Stimulated activated CD4-positive, alpha-beta T cell treated with anti-CD3 and anti-CD28 coated beads, Interleukin-1b, Interleukin-23, amount 100 ng/mL, for 48 hours (primary cell): ENCODE data around the gene PRR36.

Experiments used
- DNase-seq: peaks from one replicate; pipeline ENCODE4 v3.0.0-alpha.2; 2020

The PRR36 gene

DNA sequence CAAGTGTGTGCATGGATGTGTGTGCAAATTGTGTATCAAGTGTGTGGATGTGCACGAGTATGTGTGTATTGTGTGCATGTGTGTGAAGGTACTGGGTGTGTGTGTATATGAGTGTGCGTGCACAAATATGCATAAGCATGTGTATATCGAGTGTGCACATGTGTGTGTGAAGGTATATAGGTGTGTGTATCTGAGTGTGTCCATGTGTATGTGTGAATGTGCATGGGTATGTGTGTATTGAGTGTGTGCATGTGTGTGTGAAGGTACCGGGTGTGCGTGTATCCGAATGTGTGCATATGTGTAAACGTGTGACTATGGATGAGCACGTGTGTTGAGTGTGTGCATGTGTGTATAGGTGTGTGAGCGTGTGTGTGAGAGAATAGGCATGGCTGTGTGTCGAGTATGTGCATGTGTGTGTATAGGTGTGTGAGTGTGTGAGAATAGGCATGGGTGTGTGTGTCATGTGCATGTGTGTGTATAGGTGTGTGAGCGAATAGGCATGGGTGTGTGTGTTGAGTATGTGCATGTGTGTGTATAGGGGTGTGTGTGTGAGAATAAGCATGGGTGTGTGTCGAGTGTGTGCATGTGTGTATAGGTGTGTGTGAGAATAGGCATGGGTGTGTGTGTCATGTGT is 31.4 kb downstream of the PRR36 start:
- DNase-seq: no peak

DNA sequence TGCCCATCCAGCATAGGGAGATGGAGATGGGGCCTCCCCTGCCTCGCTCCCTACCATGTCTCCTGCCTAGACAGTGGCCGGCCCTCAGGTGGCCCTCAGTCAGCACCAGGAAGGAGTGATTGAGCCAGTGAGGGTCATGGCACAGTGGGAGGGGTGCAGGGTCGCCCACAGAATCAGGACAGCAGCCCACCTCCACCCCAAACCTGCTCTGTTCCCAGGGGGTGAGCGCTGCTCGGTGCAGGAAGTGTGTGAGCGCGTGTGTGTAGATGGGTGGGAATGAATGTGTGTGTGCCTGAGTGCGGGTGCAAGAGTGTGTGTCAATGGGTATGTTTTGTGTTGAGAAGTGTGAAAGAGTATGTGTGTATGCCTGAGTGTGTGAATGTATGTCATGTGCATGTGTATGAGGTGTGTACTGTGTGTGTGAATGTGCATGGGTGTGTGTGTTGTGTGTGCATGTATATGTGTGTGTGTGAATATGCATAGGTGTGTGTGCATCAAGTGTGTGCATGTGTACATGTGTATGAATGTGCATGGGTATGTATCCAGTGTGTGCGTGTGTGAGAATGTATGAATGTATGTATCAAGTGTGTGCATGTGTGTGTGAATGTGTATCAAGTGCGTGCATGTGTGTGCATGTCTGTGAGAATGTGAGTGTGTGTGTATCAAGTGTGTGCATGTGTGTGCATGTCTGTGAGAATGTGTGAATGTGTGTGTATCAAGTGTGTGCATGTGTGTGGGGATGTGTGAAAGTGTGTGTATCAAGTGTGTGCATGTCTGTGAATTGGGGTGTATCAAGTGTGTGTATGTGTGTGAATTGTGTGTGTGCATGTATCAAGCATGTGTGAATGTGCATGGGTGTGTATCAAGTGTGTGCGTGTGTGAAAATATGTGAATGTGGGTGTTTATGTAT is 32.2 kb downstream of the PRR36 start:
- no peak for DNase-seq

DNA sequence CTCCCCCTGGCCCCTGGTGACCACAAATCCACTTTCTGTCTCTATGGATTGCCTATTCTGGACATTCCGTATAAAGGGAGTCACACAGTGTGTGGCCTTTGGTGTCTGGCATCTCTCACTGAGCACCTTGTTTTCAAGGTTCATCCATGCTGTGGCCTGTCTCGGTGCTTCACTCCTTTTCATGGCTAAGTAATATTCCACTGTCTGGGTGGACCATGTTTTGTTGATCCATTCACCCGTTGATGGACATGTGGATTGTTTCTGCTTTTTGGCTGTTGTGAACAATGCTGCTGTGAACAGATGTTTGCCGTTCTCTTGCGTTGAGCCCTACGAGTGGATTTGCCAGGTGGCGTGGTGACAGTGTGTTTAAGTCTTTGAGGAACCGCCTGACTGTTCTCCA is 33.6 kb downstream of the PRR36 start:
- no peak for DNase-seq

DNA sequence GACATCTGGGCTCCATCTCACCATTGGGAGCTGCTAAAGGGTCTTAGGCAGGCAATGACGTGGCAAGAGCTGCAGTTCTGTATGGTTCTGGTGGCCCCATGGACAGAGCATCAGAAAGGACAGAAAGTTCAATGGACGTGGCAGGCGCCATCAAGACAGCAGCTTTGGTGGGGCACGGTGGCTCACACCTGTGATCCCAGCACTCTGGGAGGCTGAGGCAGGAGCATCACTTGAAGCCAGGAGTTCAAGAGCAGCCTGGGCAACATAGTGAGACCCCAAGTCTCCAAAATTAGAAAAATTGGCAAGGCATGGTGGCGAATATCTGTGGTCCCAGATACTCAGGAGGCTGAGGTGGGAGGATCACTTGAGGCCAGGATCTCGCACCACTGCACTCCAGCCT is 34.7 kb downstream of the PRR36 start:
- DNase-seq: no peak

DNA sequence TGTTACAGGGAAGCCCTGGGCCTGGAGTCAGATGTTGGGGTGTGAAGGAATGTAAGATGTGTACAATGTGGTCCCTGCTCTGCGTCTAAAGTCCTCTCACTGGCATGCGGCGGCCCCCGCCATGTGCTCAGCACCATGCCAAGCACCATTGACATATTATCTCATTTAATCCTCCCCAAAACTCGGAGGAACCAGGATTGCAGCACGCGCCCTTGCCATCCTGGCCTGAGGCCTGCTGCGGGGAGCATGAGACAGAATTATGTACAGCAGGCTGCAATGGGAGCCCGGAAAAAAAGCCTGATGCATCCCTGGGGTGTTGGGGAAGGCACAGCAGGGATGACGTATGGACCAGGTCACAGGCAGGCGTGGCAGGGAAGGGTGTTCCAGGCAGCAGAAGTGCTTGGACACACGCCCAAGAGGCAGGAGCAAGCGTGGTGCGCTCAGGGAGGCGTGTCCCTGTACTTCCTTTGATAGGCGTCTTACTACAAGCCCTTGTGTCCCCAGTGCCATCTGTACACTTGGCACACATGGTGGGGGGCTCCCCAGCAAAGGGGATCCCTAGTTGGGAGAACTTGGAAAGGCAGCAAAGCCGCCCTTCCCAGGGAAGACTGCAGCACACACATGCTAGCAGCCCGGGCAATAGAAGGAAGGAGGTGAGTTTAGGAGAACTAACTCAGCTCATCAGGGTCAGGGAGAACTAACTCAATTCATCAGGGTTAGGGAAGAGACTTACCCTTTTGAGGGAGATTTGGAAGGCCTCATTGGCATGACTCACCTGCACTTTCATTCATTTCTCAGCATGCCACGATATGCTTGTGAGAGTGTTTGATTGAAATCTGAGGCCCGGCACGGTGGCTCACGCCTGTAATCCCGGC is 40.7 kb downstream of the PRR36 start:
- DNase-seq: no peak

DNA sequence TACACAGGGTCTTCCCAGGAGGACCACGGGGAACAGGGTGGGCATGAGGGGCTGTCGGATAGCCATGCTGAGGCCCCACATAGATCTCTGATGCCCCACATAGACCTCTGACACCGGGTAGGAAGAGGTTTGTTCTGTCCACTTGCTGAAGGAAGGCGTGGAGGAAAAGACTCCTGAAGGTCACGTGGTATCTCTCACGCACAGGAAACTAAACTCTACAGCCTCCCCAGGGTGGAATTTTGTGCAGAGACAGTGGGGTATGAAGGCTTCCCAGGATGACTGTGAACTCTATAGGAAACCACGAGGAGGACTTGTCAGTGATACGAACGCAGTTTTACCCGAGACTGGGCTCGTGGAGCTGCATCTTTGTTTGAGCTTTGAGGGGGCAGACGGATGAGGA is 41.4 kb downstream of the PRR36 start:
- no peak for DNase-seq

DNA sequence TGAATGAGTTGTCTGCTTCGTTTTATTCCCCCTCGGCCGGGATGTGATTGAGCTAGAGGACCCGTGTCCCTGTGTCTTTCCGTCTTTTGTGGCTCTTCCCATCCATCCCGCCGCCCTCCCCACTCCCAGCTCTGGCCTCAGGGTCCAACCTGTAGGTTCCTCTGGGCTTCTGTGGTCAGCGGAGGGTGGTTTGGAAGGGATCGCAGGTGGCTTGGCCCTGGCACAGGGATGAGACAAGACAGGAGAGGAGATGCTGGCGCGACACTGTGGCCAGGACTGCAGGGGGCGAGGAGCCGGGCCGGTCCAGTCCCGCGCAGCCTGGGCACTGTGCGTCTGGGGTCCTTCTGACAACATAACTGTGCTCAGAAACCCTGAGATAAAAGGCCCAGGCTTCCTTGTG is 42.2 kb downstream of the PRR36 start:
- no peak for DNase-seq

DNA sequence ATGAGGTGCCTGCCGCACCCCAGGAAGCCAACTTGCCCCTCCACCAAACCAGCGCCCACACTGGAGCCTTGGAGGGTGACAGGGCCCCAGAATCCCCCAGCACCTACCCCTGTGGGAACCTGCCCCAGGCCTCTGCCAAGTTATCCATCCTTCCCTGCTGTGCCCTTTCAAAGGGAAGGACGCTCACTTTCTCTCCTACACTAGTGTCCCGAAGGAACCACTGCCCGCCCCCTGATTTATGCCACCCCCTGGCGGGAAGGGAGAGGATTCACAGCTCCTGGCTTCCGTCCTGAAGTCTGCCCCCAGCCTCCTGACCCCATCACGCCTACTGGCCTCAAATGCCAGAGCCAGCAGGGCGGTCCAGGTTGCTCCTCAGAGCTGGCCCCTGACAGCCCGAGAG is 42.7 kb downstream of the PRR36 start:
- no peak for DNase-seq

DNA sequence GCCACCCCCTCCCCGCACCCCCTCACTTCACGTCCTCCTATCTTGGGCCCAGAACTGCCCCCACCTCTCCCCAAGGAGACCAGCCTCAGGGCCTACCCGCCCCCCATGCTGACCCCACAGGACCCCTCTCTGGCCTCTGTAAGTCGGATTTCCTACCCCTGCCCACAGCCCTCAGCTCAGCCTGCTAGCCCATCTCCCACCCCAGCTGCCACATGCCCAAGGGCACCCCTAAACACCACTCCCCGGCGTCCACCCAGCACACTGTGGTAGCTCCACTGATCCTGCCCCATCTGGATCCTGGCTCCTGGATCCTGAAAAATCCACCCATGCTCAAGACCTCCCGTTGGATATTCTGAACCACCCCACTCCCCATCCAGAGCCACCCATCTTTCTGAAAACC is 43.4 kb downstream of the PRR36 start:
- no peak for DNase-seq

DNA sequence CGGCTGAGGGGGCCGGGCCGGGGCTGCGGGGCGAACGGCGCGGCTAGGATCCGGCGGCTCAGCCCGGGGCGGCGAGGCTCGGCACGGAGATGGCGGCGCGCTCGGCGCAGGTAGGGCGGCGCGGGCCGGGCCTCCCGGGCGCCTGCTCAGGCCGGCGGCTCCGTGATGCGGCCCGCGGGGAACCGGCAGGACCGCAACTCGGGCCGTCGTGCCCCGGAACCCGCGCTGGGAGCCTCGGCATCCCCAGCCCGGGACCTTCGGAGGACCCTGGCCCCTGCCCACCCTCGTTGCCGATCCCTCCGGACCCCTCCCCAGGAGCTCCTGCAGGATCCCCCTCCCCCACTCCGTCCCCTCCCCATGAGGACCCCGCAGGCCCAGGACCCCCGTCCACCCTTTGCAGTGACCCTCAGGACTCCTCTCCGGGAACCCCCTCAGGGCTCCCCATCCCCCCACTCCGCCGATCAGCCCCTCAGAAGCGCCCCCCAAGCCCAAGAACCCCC is 43.9 kb downstream of the PRR36 start:
- no peak for DNase-seq

DNA sequence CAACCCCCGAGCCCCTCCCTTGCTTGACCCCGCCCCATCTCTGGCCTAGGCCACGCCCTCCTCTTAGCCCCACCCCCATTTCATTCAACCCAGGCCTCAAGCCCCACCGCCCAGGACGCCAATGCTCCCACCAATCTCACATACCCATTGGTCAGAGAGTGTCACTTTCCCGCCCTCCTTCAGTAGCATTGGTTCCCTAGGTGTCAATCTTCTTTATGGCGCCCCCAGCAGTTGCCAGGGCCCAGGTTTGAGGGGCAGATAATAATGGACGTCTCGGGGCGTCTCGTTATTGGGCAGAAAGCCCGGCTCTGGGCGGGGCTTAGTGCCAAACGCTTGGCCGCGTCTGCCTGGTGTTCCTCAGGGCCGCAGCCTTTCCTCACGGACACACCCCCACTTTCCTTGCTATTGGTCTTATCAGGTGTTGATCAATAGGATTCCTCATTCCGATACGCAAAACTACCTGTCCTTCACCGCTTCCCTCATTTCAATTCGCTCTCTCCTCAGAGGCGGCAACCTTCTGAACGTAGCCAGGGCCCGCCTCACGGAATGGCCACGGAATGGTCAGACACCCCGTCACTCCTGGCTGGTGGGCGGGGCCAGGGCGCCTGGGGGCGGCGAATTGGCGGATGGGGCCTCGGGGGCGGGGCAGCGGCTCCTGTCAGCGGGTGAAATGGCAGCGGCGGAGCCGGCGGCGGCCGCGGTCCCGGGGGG is 44.5 kb downstream of the PRR36 start, which contains the start of gene EVI5L:
TSS of gene EVI5L (plus strand) at position 658 of the 711 bp plus-strand sequence. CDS start 16,325 bp downstream, outside the sequence.
- peak; percentile 99 for DNase-seq

DNA sequence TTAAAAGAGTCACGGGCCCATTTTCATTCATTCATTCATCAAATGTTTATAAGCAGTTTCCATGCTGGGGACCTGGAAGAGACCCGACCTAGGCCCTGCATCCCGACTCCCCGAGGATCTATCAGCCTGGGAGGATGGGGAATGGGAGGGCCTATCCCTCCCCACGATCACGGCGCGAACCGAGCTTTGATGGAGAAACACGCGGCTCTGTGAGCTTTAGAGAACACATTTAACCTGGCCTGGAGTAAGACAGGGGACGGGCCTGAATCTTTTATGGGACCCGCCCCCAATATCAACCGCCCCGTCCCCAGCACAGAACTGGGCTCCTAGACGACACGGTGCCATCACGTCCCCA is 45.0 kb downstream of the PRR36 start:
- no peak for DNase-seq

DNA sequence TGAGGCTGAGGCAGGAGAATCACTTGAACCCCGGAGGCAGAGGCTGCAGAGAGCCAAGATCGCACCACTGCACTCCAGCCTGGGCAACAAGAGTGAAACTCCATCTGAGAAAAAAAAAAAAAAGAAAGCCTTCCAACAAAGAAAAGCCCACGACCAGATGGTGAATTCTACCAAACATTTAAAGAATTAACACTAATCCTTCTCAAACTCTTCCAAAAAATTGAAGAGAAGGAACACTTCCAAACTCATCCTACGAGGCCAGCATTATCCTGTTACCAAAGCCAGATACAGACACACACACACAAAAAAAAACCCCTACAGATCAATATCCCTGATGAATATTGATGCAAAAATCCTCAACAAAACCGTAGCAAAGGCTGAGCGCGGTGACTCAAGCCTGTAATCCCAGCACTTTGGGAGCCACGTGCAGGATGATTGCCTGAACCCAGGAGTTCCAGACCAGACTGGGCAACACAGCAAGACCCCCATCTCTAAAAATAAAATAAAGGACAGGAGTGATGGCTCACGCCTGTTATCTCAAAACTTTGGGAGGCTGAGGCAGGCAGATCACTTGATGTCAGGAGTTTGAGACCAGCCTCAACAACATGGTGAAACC is 50.4 kb downstream of the PRR36 start:
- no peak for DNase-seq

DNA sequence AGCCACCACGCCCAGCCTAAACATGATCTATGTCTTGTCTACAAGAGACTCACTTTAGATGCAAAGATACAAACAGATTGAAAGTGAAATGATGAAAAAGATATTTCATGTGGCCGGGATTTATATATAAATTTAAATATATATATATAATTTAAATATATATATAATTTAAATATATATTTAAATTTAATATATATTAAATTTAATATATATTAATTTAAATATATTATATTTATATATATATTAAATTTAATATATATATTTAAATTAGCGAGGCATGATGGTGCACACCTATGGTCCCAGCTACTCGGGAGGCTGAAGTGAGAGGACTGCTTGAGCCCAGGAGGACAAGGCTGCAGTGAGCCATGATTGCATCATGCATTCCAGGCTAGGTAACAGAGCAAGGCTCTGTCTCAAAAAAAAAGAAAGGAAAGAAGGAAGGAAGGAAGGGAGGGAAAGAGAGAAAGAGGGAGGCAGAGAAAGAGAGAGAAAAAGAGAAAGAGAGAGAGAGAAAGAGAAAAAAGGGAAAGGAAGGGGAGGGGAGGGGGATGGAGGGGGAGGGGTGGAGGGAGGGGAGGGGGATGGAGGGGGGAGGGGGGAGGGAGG is 51.2 kb downstream of the PRR36 start:
- no peak for DNase-seq

DNA sequence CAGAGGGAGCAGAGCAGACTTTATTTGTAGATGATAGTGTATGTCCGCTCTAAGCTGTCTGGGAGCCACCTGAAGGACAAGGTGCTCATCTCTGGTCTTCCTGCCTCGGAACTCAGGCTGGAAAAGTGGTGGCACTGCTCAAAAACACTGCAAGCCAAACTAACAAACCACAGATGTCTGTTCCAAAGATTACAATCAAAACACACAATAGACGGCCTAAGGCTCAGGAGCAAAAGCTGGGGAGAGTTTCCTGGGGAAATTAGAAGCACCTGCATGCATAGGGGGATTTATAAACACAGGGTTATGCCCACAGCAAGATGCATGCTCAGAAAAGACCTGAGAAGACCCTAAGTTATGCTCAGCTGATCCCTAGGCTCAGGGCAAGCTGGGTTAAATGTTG is 53.6 kb downstream of the PRR36 start:
- no peak for DNase-seq

DNA sequence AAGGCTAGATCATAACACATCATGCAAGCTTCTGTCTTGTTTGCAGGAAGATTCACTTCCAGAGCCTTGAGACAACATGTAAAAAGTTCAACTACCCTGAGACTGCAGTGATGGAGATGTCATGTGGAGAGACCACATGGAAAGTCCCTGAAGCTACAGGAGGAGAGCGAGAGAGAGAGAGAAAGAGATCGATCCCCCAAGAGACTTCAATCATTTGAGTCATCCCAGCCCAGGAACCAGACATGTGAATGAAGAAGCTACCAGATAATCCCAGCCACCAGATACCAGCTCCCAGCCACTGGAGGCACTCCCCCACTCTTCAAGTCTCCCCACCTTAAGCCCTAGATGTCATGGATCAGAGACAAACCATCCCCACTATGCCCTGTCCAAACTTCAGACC is 54.9 kb downstream of the PRR36 start:
- no peak for DNase-seq

DNA sequence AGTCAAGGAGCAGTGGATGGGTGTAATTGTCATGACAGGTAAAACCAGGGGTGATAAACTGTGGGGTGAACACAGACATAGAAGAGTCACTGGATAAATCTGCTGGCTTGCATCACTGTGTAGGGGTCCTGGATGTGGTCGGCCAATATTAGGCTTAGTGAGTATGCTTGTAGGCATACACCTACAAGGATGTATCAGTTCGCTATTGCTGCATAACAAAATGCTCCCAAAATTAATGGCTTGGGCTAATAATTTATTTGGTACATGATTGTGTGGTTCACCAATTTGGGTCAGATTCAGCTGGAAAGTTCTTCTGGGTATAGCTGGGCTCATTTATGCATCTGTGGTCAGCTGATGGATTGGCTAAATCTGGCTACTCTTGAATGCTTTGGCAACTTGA is 55.4 kb downstream of the PRR36 start:
- DNase-seq: no peak
